Naive B cell (primary cell): Measurements from ENCODE around the gene HOXC5. TPM values are rescaled to one million over a fixed set of nuclear protein-coding genes. Genes with fewer than 3 reads are reported as not detected.

Experiments
- ATAC-seq, 2 donors: fragments of 150-1000 bp; cut with Tn5 transposase; 2 replicates each; pipeline ENCODE4 v1.10.0; 2021; ENCODE audit warnings: low read depth in 2 of 2, mild to moderate bottlenecking in 2 of 2, moderate library complexity in 2 of 2
- DNase-seq: peaks from one replicate; pipeline ENCODE4 v3.0.0; 2022
- H3K27ac Mint-ChIP-seq, 6 donors: one replicate each; pipeline ENCODE4 v1.8.0; 2020 to 2022; ENCODE audit warnings: mild to moderate bottlenecking in 6 of 6, mixed read lengths in 6 of 6, moderate library complexity in 5 of 6, inconsistent platforms in 2 of 6
- H3K27me3 Mint-ChIP-seq, 3 donors: one replicate each; pipeline ENCODE4 v1.8.0; 2021 to 2022; ENCODE audit warnings: mixed read lengths in 3 of 3, mild to moderate bottlenecking in 1 of 3
- H3K36me3 Mint-ChIP-seq, 2 donors: one replicate each; pipeline ENCODE4 v1.8.0; 2020 to 2022; ENCODE audit warnings: mixed read lengths in 2 of 2, inconsistent platforms in 1 of 2, mild to moderate bottlenecking in 1 of 2
- H3K4me1 Mint-ChIP-seq, 3 donors: one replicate each; pipeline ENCODE4 v1.8.0; 2020 to 2022; ENCODE audit warnings: mixed read lengths in 3 of 3, inconsistent platforms in 1 of 3, mild to moderate bottlenecking in 1 of 3, moderate library complexity in 1 of 3
- H3K4me3 Mint-ChIP-seq, 8 donors: one replicate each; pipeline ENCODE4 v1.8.0; 2020 to 2022; ENCODE audit warnings: mild to moderate bottlenecking in 8 of 8, mixed read lengths in 8 of 8, moderate library complexity in 8 of 8, inconsistent platforms in 2 of 8
- H3K9me3 Mint-ChIP-seq, 7 donors: one replicate each; pipeline ENCODE4 v1.8.0; 2020 to 2022; ENCODE audit warnings: mixed read lengths in 7 of 7, mild to moderate bottlenecking in 5 of 7, inconsistent platforms in 2 of 7, moderate library complexity in 1 of 7
- polyA plus RNA-seq, 6 donors: library from polyadenylated mRNA; unstranded; fragments of 300-500 nt; fragmentation: Illumina TruSeq; gene quantifications; one replicate each; pipeline ENCODE4 v1.2.3, GENCODE V29; 2021; ENCODE audit warnings: low read depth in 6 of 6

The HOXC5 gene
- polyA plus RNA-seq, 6 donors from 2014 or later = not detected

DNA sequence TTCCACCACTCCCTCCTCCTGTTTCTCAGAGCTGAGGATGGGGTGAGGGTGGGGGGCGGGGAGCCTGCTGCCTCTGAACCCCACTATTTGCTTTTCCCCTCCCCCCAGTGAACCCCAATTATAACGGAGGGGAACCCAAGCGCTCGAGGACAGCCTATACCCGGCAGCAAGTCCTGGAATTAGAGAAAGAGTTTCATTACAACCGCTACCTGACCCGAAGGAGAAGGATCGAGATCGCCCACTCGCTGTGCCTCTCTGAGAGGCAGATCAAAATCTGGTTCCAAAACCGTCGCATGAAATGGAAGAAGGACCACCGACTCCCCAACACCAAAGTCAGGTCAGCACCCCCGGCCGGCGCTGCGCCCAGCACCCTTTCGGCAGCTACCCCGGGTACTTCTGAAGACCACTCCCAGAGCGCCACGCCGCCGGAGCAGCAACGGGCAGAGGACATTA is 21.9 kb downstream of the HOXC5 start:
- peaks cover 84 to 92% (median 86%) of the 10 kb centered on the region in 3 donors for H3K27me3 Mint-ChIP-seq
- H3K4me1 Mint-ChIP-seq = peaks cover 29 to 49% (median 40%) of the 10 kb centered on the region in 3 donors
- peak overlapping the region in 2 of 6 donors; percentile 80 to 89 for H3K27ac Mint-ChIP-seq
- H3K4me3 Mint-ChIP-seq = peak overlapping the region; percentile 81 to 95 (median 90)
- H3K36me3 Mint-ChIP-seq = peaks cover 0 to 21% of the 10 kb centered on the region in 2 donors
- peaks cover 0 to 15% (median 0%) of the 10 kb centered on the region in 7 donors for H3K9me3 Mint-ChIP-seq
- DNase-seq (no peak), ATAC-seq (no peak)

DNA sequence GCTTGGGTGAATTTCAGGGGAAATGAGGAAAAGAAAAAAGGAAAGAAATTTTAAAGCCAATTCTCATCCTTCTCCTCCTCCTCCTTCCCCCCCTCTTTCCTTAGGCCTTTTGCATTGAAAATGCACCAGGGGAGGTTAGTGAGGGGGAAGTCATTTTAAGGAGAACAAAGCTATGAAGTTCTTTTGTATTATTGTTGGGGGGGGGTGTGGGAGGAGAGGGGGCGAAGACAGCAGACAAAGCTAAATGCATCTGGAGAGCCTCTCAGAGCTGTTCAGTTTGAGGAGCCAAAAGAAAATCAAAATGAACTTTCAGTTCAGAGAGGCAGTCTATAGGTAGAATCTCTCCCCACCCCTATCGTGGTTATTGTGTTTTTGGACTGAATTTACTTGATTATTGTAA is 22.7 kb downstream of the HOXC5 start:
- peaks cover 83 to 92% (median 84%) of the 10 kb centered on the region in 3 donors for H3K27me3 Mint-ChIP-seq
- ATAC-seq (no peak), DNase-seq (no peak)
- H3K27ac Mint-ChIP-seq = no peak overlapping the region
- peaks cover 25 to 41% (median 35%) of the 10 kb centered on the region in 3 donors for H3K4me1 Mint-ChIP-seq
- H3K36me3 Mint-ChIP-seq = peaks cover 0 to 21% of the 10 kb centered on the region in 2 donors
- H3K4me3 Mint-ChIP-seq = peak overlapping the region in 2 of 8 donors; percentile 52 to 81
- H3K9me3 Mint-ChIP-seq = peaks cover 0 to 15% (median 0%) of the 10 kb centered on the region in 7 donors

DNA sequence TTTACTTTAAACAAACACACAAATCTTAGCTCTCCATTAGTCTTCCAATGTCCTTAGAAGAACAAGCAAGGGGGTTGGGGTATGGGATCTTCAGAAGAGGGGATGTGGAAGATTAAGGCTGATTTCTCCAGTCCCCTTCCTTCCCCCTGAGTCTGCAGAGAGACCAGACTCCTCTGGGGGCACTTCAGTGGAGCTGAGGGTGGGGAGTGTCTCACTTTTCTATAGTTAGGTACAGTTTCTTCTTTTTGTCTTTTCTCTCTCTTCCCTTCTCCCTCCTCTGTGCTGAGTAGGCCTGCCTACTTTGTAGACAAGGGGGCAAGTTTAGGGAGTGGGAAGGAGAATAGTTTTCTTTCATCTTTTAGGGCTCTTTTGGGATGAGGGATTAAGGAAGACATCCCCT is 23.3 kb downstream of the HOXC5 start:
- peaks cover 20 to 36% (median 32%) of the 10 kb centered on the region in 3 donors for H3K4me1 Mint-ChIP-seq
- H3K27me3 Mint-ChIP-seq = peaks cover 83 to 92% (median 84%) of the 10 kb centered on the region in 3 donors
- peaks cover 0 to 11% (median 0%) of the 10 kb centered on the region in 7 donors for H3K9me3 Mint-ChIP-seq
- DNase-seq = no peak
- no peak for ATAC-seq
- peak overlapping the region in 1 of 6 donors; percentile 75 for H3K27ac Mint-ChIP-seq
- peak overlapping the region in 2 of 8 donors; percentile 49 to 51 for H3K4me3 Mint-ChIP-seq
- peaks cover 0 to 18% of the 10 kb centered on the region in 2 donors for H3K36me3 Mint-ChIP-seq

DNA sequence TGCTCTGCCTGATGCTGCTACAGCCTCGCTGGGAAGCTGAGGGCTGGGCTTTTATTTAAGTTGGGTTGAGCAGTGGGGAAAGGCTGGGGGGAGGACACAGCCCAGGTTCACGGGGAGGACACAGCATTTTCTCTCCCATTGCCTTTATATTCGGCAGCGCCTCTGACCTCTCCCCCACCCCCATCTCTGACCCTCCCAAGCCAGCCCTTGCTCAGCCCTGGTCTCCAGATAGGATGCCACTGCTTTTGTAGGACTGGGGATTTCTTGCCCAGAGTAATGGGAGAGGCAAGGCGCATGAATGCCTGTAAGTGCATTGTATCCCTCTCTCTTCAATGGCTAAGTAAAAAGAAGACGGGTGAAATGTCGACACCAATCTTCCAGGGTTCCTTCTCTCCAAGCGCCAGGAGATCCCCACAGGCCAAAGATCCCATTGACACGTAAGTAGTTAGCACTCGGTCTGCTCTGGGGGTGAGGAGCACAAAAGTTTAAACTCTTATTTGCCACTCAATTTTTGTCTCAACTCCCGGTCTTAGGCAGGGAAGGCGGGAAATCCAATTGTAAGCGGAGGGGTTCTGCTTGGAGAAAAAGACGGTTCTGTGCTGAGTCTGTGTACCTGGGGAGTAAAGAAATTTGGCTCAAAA is 25.4 kb downstream of the HOXC5 start:
- Mint-ChIP-seq H3K27ac (no peak overlapping the region), H3K36me3 (peaks cover 0 to 7% of the 10 kb centered on the region in 2 donors), H3K9me3 (peaks cover 0 to 4% (median 0%) of the 10 kb centered on the region in 7 donors), H3K4me1 (peaks cover 10 to 16% (median 13%) of the 10 kb centered on the region in 3 donors), H3K27me3 (peaks cover 84 to 91% (median 85%) of the 10 kb centered on the region in 3 donors), H3K4me3 (no peak overlapping the region)
- DNase-seq (no peak), ATAC-seq (no peak)

DNA sequence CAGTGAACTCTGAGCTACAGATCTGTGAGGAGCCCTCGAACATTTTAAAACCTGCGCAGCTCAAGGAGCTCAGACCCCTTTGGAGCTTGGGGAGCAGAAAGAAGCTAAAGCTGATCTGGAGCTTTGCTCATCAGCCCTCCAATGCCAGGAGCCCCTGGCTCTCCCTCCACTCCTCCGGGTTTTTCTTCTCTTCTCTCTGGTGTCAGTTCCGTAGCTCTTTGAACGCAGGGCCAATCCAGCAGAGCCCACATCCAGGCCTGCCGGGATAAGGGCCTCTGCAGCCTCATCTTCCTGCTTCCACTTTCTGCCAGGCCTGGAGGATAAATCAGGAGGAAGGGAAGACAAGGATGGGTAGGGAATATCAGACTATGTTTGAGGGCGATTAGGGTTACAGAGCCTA is 26.8 kb downstream of the HOXC5 start:
- peak overlapping the region in 1 of 8 donors; percentile 53 for H3K4me3 Mint-ChIP-seq
- no peaks in the 10 kb centered on the region for H3K9me3 Mint-ChIP-seq
- no peak overlapping the region for H3K27ac Mint-ChIP-seq
- no peak for ATAC-seq
- H3K27me3 Mint-ChIP-seq = peaks cover 86 to 96% (median 86%) of the 10 kb centered on the region in 3 donors
- DNase-seq = no peak
- peaks cover 0 to under 1% of the 10 kb centered on the region in 2 donors for H3K36me3 Mint-ChIP-seq
- peaks cover 3 to 5% (median 4%) of the 10 kb centered on the region in 3 donors for H3K4me1 Mint-ChIP-seq

DNA sequence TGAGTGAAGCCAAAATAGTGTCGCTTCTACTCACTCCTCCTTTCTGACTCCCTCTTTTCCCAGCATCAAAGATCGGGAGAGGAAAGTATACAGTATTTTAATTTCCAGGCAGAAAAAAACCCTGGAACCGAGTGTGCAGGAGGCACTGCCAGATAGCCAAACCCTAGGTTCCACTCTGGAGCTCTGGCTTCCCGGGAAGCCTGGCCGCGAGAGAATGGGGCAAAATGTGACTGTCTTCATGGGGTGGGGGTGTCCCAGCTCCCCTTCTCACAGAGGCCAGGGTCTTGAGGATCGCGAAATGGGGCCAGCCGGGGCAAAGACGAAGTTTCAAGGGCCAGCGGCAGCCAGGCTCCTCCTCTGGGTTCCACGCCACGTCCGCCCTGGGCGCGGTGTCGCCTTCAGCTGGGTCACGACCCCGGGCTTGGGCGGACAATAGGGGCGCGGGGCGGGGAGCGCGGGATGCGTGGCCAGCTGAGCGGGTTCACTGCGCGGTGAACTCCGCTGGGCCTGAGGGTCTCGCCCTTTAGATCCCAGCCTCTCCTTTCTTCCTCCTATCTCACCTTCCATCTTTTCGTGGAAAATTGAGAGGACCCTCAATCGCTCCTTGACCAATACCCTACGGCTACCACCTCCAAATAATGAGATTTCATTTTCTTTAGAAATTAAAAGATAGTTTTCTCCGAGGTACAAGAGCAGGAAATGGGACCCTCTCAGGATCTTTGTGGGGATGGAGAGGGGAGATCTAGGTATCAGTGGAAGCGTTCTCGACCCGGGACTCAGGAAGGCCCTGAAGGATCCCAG is 27.5 kb downstream of the HOXC5 start:
- Mint-ChIP-seq H3K9me3 (no peaks in the 10 kb centered on the region), H3K36me3 (no peaks in the 10 kb centered on the region), H3K27me3 (peaks cover 80 to 90% (median 81%) of the 10 kb centered on the region in 3 donors), H3K27ac (no peak overlapping the region), H3K4me3 (no peak overlapping the region), H3K4me1 (peaks cover 0 to 3% (median 0%) of the 10 kb centered on the region in 3 donors)
- DNase-seq (no peak), ATAC-seq (no peak)

DNA sequence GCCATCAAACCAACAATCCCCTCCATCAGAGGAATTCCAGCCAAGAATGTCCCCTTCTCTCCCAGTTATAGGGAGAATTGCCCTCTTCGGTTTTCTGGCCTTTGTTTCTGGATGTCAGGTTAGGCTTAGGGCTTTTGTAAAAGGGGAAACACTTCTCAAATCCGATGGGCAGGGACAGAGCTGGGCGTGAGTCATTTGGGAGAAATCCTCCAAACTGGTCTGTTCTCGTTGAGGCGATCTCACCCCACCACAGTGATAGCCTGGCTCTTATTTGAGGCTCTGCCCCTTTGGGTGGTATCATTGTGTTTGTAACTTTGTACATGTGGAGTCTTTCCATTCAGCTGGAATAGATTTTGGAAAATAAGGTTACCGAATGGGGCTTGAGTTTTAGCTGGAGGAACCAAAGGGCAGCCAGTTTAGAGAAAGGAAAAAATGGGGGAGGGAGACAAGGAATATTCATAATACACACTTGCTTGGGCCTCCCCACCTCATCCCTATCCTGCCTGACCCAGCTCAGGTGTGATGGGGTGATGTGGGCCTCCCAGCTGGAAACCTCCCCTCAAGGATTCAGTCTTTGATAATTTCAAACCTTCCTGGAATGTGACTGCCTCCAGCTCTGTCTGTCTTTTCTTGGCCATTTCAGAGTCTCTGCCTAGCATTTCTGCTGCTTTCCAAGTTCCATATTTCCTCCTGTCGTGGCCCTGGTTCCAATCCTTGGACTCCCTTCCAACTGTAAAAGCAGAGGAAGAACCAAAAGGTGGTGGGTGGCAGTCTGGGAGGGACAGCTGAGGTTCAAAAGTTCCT is 28.3 kb downstream of the HOXC5 start:
- H3K9me3 Mint-ChIP-seq = no peaks in the 10 kb centered on the region
- no peak for DNase-seq
- no peak overlapping the region for H3K4me3 Mint-ChIP-seq
- peaks cover 0 to 3% (median 0%) of the 10 kb centered on the region in 3 donors for H3K4me1 Mint-ChIP-seq
- no peak for ATAC-seq
- H3K36me3 Mint-ChIP-seq = no peaks in the 10 kb centered on the region
- H3K27me3 Mint-ChIP-seq = peaks cover 71 to 88% (median 80%) of the 10 kb centered on the region in 3 donors
- no peak overlapping the region for H3K27ac Mint-ChIP-seq

DNA sequence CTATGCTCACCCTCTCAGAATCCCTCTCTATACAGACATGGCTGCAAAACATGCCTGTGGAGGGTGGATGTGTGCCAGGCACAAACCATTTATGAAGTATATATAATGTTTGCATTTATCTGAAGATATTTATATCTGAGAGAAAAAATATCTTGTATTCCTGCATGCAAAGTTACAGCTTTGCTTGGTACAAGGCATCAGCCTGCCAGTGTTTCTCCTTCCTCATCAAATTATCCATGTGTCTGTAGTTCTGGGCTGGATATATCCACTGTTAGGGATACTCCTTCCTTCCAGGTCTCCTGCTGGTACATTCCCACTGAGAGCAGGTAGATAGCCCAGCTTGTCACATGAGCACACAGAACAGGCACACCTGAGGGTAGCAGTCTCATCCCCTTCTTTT is 32.8 kb downstream of the HOXC5 start:
- Mint-ChIP-seq H3K9me3 (no peaks in the 10 kb centered on the region), H3K4me1 (no peaks in the 10 kb centered on the region), H3K4me3 (no peak overlapping the region), H3K27me3 (peaks cover 44 to 79% (median 58%) of the 10 kb centered on the region in 3 donors), H3K27ac (no peak overlapping the region), H3K36me3 (no peaks in the 10 kb centered on the region)
- DNase-seq (no peak), ATAC-seq (no peak)

DNA sequence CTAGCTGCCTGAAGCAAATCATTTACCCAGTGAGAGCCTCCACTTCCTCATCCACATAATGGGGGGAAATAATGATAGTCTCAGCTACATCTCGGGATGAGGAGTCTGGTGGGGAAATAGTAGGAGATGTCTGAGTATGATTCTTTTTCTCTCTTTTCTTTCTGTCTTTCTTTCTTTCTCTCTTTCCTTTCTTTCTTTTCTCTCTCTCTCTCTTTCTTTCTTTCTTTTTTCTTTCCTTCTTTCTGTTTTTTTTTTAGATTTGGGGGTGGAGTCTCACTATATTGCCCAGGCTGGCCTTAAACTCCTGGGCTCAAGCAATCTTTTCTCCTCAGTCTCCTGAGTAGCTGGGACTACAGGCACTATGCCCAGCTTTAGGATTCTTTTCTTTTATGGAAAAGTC is 33.6 kb downstream of the HOXC5 start:
- DNase-seq (no peak), ATAC-seq (no peak)
- no peak overlapping the region for H3K4me3 Mint-ChIP-seq
- H3K27me3 Mint-ChIP-seq = peaks cover 44 to 80% (median 58%) of the 10 kb centered on the region in 3 donors
- no peaks in the 10 kb centered on the region for H3K36me3 Mint-ChIP-seq
- no peaks in the 10 kb centered on the region for H3K4me1 Mint-ChIP-seq
- no peaks in the 10 kb centered on the region for H3K9me3 Mint-ChIP-seq
- no peak overlapping the region for H3K27ac Mint-ChIP-seq

DNA sequence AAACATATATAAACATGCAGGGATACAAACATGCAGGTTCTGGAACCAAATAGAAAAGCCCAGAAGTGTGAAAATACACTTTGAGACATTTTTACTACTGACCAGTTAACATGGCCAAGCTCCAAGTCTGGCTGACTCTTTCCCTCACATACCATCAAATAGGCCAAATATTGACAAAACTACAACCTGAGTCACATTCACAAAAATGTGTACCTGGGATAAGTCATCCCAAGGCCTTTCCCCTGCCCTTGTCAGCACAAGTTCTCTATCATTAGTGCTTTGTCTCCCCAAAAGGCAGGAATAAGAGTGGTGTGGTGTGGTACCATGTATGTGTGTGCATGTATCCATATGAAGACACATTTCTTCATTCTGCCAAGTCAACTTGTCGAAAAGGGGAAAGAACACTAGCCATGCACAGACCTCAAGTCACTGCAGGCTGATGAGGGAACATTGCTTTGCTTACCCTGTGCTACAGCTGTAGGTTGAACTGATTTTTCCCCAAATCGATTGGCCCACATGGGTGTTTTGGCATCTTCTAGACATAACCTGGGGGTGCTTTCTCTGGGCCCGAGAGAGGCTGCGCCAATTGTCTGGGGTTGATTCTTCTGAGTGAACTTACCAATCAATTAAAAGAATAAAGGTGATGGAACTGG is 35.7 kb downstream of the HOXC5 start:
- Mint-ChIP-seq H3K4me3 (no peak overlapping the region), H3K9me3 (no peaks in the 10 kb centered on the region), H3K4me1 (no peaks in the 10 kb centered on the region), H3K27me3 (peaks cover 39 to 75% (median 56%) of the 10 kb centered on the region in 3 donors), H3K36me3 (no peaks in the 10 kb centered on the region), H3K27ac (no peak overlapping the region)
- ATAC-seq (no peak), DNase-seq (no peak)

DNA sequence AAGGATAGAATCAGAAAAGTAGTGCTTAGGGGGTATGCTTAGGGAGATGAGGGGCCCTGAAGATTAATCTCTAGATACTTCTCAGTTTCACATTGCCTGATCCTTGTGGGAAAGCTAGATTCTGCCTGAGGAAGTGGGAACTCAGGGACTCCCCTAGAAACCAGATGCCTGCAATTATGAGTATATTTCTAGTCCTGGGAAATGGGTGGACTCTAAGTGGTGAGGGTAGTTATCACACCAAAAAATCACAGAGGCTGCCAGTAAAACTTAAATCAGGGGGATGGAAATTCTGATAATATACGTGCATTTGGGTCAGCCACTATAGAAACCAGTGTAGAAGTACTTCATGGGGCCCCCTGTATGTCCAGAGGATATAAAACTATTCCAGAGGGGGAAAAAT is 39.1 kb downstream of the HOXC5 start:
- Mint-ChIP-seq H3K36me3 (no peaks in the 10 kb centered on the region), H3K4me1 (no peaks in the 10 kb centered on the region), H3K4me3 (no peak overlapping the region), H3K27me3 (peaks cover 34 to 54% (median 36%) of the 10 kb centered on the region in 3 donors), H3K27ac (no peak overlapping the region), H3K9me3 (no peaks in the 10 kb centered on the region)
- DNase-seq (no peak), ATAC-seq (no peak)

DNA sequence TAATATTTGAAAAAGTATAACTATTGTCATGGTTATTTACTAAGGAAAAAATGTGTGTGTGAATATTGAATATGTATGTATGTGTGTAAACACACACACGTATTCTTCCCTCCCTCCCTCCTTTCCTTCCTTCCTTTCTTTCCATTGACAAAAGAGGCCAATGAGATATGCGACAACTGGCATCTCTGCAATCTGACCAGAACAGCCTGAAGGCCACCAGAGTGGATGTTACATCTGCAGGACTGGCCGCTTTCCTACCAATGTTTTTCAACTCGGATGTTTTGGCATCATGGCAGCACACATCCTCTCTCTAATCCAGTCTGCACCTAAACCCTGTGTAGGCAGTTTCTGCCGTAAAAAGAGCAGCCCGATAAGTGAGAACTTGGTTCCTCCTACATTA is 41.5 kb downstream of the HOXC5 start:
- H3K9me3 Mint-ChIP-seq = no peaks in the 10 kb centered on the region
- H3K4me3 Mint-ChIP-seq = no peak overlapping the region
- no peaks in the 10 kb centered on the region for H3K36me3 Mint-ChIP-seq
- H3K4me1 Mint-ChIP-seq = peaks cover 0 to 8% (median 5%) of the 10 kb centered on the region in 3 donors
- no peak for DNase-seq
- H3K27ac Mint-ChIP-seq = no peak overlapping the region
- ATAC-seq = no peak
- H3K27me3 Mint-ChIP-seq = peaks cover 34 to 37% (median 36%) of the 10 kb centered on the region in 3 donors

DNA sequence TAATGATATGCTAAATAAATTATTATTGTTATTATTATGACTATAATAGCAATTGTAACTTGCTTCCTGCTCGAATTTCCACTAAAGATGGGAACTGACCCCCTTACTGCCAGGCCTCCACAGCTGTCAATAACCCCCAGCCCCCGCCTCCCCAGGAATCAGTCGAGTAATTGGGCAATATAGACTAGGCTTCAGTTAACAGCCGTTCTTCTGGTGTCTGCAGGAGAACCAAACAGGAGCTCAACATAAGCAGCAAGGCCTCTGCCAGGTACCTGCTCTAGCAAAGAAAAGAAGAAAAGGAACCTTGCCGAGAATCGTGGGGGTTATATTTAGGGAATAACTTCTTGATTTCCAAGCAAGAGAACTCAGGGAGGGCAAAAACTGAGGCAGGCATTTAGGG is 42.6 kb downstream of the HOXC5 start:
- Mint-ChIP-seq H3K9me3 (no peaks in the 10 kb centered on the region), H3K36me3 (no peaks in the 10 kb centered on the region), H3K27me3 (peaks cover 26 to 29% (median 29%) of the 10 kb centered on the region in 3 donors), H3K4me1 (peaks cover 1 to 8% (median 8%) of the 10 kb centered on the region in 3 donors), H3K27ac (no peak overlapping the region), H3K4me3 (no peak overlapping the region)
- DNase-seq = no peak
- ATAC-seq = no peak
